Measurements from ENCODE around the gene MYO5A. TPM values are rescaled to one million over a fixed set of nuclear protein-coding genes. Genes with fewer than 3 reads are reported as not detected.

The MYO5A gene
- total and polyA plus RNA-seq, 9 of the 15 experiments (the other 6 are each of a cell fraction or from before 2014, with no cell fraction given) = 0.03 to 0.82 (median 0.40) TPM

DNA sequence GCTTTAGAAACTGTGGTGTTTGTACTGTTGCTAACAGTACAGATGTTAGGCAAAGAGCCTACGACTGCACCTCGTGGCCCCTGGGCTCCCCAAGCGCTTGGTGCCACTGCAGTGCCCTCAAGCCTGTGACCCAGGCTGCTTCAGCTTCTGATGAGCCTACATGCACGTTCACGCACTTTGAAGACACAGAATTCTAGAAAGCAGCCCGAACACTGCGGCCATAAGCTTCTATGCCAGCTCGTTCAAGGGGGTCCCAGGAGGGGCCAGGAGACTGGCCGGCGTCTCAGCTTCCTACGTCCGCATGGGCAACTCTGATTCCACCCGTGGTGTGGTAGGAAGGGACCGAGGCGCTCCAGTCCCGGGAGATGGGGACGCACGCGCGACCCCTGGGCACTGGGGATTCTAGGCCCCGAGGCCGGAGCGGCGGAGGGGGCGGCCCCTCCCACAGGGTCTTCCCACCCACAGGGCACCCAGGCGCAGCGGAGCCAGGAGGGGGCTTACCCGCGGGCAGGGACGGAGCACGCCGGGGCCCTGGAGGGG, 233.7 kb downstream of the MYO5A start (continued):
- TF ChIP-seq, protein P1, sequence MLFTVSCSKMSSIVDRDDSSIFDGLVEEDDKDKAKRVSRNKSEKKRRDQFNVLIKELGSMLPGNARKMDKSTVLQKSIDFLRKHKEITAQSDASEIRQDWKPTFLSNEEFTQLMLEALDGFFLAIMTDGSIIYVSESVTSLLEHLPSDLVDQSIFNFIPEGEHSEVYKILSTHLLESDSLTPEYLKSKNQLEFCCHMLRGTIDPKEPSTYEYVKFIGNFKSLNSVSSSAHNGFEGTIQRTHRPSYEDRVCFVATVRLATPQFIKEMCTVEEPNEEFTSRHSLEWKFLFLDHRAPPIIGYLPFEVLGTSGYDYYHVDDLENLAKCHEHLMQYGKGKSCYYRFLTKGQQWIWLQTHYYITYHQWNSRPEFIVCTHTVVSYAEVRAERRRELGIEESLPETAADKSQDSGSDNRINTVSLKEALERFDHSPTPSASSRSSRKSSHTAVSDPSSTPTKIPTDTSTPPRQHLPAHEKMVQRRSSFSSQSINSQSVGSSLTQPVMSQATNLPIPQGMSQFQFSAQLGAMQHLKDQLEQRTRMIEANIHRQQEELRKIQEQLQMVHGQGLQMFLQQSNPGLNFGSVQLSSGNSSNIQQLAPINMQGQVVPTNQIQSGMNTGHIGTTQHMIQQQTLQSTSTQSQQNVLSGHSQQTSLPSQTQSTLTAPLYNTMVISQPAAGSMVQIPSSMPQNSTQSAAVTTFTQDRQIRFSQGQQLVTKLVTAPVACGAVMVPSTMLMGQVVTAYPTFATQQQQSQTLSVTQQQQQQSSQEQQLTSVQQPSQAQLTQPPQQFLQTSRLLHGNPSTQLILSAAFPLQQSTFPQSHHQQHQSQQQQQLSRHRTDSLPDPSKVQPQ (CRISPR knock-in tag; IDR thresholded peaks at IDR 0.05; ENCODE audit: borderline replicate concordance) = no peak
- no peak for TF ChIP-seq SREBF2 (CRISPR knock-in tag; IDR thresholded peaks at IDR 0.05)
- no peak for TF ChIP-seq ZNF184 (CRISPR knock-in tag; IDR thresholded peaks at IDR 0.05)
- TF ChIP-seq SMARCC2 (IDR thresholded peaks at IDR 0.05; ENCODE audit: low read depth) = no peak
- TF ChIP-seq EHMT2 (IDR thresholded peaks at IDR 0.05) = no peak

GRCh38 chr15:52292780-52293392, 235.8 kb downstream of the MYO5A start:
- Histone ChIP-seq H3K4me2 (ENCODE audit: insufficient read depth, low read length) (no peak overlapping the region), H3K4me3 (no peak overlapping the region), H3K79me2 (ENCODE audit: control insufficient read depth, insufficient read depth, low read length) (no peaks in the 10 kb centered on the region), H3K9me3 (replicated peaks; ENCODE audit: control insufficient read depth, insufficient read depth, low read depth, low read length) (no peaks in the 10 kb centered on the region), H3K9ac (ENCODE audit: insufficient read depth in 1 of 2, low read depth in 2 of 2, low read length in 2 of 2) (no peak overlapping the region), H3K9me1 (ENCODE audit: control insufficient read depth, insufficient read depth, low read length) (no peaks in the 10 kb centered on the region), H2AFZ (ENCODE audit: low read depth, low read length) (no peak overlapping the region), H3K4me1 (replicated peaks in 1 of 2; ENCODE audit: control insufficient read depth in 2 of 2, insufficient read depth in 2 of 2, low read length in 2 of 2) (peaks cover 0 to 9% of the 10 kb centered on the region in 2 experiments; a peak in 2 of 5 replicates), H3K27ac (ENCODE audit: extremely low read depth, low read depth, low read length) (no peak overlapping the region), H4K20me1 (replicated peaks; ENCODE audit: control insufficient read depth, insufficient read depth, low read length) (no peaks in the 10 kb centered on the region), H3K27me3 (ENCODE audit: control insufficient read depth in 2 of 2, insufficient read depth in 2 of 2, low read length in 2 of 2) (peaks cover 17 to 47% of the 10 kb centered on the region in 2 experiments; a peak in 3 of 5 replicates), H3K36me3 (ENCODE audit: control insufficient read depth, insufficient read depth, low read length) (no peaks in the 10 kb centered on the region)
- in situ Hi-C loops (cut with MboI) (no loop called here), intact Hi-C loops (cut with micrococcal nuclease) (no loop called here)
- BruUV-seq (replicated peaks) = no TSS peak
- 1% methylated on average over 7 of the region's 7 CpGs for WGBS (ENCODE audit: insufficient coverage, low coverage, missing lambda C conversion rate)
- CTCF ChIA-PET (ENCODE audit: low intra/inter-chr PET ratio) = no interaction called here
- DNase-seq (ENCODE audit: extremely low read depth in 1 of 4, low spot score in 3 of 4) = no peak
- TF ChIP-seq PRDM10 (IDR thresholded peaks at IDR 0.05; ENCODE audit: partially characterized antibody) (peak; percentile 78), HMG20B (CRISPR knock-in tag; IDR thresholded peaks at IDR 0.05) (no peak)
- ATAC-seq = 0 out of 3 replicates have a peak, but pooled peaks have one; percentile 39
- POLR2A ChIA-PET = no interaction called here
- FAIRE-seq = no peak

Data from K562 (cell line).